Activated T-helper 1 cell treated with Interleukin-2 at 50 U/mL for 16 hours (primary cell): Measurements from ENCODE around the gene HEBP2.
"Not testable (repeated sequence)": the region's sequence is repeated elsewhere in the genome, so short reads cannot be mapped to it uniquely, and the experiment has no call there.

Experiments
- DNase-seq: peaks from one replicate; pipeline ENCODE4 v3.0.0-alpha.2; 2020; ENCODE audit warnings: low read depth

Gene HEBP2

GRCh38 chr6:138403801-138404665 lies at the start of gene HEBP2:
TSS of gene HEBP2 (plus strand) at chr6:138404223. CDS start at chr6:138404496, 273 bp downstream.
- DNase-seq, result peak; percentile 81

- DNase-seq, result no peak
Measured at GRCh38 chr6:138357928-138358327, 46.1 kb upstream of the HEBP2 start.

- DNase-seq, result not testable (repeated sequence)
Measured at GRCh38 chr6:138368684-138369083, 35.3 kb upstream of the HEBP2 start.

- no peak for DNase-seq
Measured at GRCh38 chr6:138370631-138371451, 33.2 kb upstream of the HEBP2 start.

- no peak for DNase-seq
Measured at GRCh38 chr6:138371452-138371711, 32.6 kb upstream of the HEBP2 start.

GRCh38 chr6:138371720-138372119 lies 32.3 kb upstream of the HEBP2 start:
- DNase-seq, result no peak

GRCh38 chr6:138372711-138373463 lies 31.1 kb upstream of the HEBP2 start:
- DNase-seq, result no peak

- no peak for DNase-seq
Measured at GRCh38 chr6:138374230-138374629, 29.8 kb upstream of the HEBP2 start.

- no peak for DNase-seq
Measured at GRCh38 chr6:138374815-138375214, 29.2 kb upstream of the HEBP2 start.

GRCh38 chr6:138377042-138377441 lies 27.0 kb upstream of the HEBP2 start:
- DNase-seq, result no peak

GRCh38 chr6:138377844-138378243 lies 26.2 kb upstream of the HEBP2 start, which contains the start of gene SMIM28:
TSS of gene SMIM28 (plus strand) at chr6:138377905. CDS start at chr6:138378073, 168 bp downstream.
- DNase-seq, result no peak

- DNase-seq, result no peak
Measured at GRCh38 chr6:138378463-138378862, 25.6 kb upstream of the HEBP2 start.

GRCh38 chr6:138382498-138383265 lies 21.3 kb upstream of the HEBP2 start:
- no peak for DNase-seq

- no peak for DNase-seq
Measured at GRCh38 chr6:138383776-138384175, 20.2 kb upstream of the HEBP2 start.

- DNase-seq, result no peak
Measured at GRCh38 chr6:138386897-138387296, 17.1 kb upstream of the HEBP2 start.

GRCh38 chr6:138387577-138388368 lies 16.2 kb upstream of the HEBP2 start:
- DNase-seq, result no peak

GRCh38 chr6:138389551-138389950 lies 14.5 kb upstream of the HEBP2 start:
- DNase-seq, result no peak

GRCh38 chr6:138393871-138394783 lies 9.9 kb upstream of the HEBP2 start:
- no peak for DNase-seq

GRCh38 chr6:138396709-138397108 lies 7.3 kb upstream of the HEBP2 start:
- no peak for DNase-seq
